ENCODE measurements around the gene SLC25A22.

The SLC25A22 gene

GRCh38 chr11:798093-798713, at the start of gene SLC25A22:
Gene SLC25A22, minus strand, starts transcription at chr11:798281. Its CDS starts 3,275 bp downstream, at chr11:795006.
- DNase-seq = peak; percentile 65 to 76 (median 74)

- DNase-seq = no peak
Observed at GRCh38 chr11:847876-848275, 49.8 kb upstream of the SLC25A22 start.

DNA sequence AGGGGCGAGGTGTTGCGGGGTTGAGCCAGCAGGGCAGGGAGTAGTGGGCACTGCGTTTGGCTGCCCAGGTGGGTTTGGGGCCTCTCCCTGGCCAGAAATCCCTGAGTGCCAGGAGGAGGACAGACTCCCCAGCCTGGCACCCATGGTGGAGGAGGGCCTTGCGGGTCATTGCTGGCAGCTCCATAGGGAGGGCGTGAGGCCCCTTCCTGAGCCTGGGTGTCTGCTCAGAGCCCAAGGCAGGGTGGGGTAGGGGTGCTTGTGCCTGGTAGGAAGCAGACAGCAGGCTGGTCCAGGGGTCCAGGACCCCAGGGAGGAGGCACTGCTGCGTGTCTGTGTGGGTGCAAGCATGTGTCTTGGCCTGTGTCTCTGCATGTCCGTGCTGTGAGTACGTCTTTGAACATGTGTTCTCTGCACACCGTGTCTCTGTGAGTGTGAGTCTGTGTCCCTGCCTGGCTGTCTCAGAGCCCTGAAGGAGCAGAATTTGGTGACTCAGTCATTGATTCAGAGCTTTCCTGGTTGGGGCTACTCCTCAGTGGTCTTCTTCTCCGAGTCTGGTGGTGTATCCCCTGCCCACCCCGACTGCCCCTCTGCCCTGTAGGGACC, 48.5 kb upstream of the SLC25A22 start:
- DNase-seq = no peak

- DNase-seq = no peak
Observed at GRCh38 chr11:845872-846495, 47.9 kb upstream of the SLC25A22 start.

- no peak for DNase-seq
Observed at GRCh38 chr11:844693-845644, 46.9 kb upstream of the SLC25A22 start.

- no peak for DNase-seq
Observed at GRCh38 chr11:843818-844692, 46.0 kb upstream of the SLC25A22 start.

DNA sequence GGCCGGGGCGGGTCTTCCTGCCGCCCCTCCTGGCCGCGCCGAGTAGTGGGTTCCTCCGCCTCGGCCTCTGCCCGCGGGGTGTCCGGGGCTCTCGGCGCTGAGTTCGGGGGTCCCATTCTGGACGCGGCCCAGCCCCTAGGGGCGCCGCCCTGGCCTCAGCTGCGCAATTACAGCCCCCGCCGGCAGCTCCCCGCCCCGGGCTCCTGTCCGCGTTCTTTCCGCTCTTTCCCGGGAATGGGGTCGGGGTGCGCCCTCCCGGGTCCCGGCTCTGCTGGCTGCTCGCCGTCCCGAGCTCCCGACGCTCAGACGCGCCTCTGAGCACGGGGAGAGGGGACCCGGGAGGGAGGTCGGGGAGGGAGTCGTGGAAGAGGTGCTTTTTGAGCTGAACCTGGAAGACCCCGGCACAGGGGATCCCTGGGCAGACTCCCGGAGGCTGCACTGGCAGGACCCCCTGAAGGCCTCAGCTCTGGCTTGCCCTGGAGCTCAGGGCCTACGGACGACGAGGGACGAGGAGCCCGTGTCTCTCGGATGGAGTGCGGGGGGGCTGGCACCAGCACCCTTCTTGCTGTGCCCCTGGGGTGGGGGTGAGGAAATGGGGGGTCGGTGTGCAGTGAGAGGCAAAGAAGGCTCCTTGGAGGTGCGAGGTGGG, 45.1 kb upstream of the SLC25A22 start:
- DNase-seq = no peak

GRCh38 chr11:842370-843002, 44.4 kb upstream of the SLC25A22 start, which contains the start of the genes POLR2L and TSPAN4:
Gene POLR2L, minus strand, starts transcription at chr11:842529. Its CDS starts 21 bp downstream, at chr11:842508.
Gene TSPAN4, plus strand, starts transcription at chr11:842852. Its CDS starts 7,453 bp downstream, at chr11:850305.
- peak; percentile 82 to 86 (median 82) for DNase-seq

GRCh38 chr11:841981-842369, 43.9 kb upstream of the SLC25A22 start:
- DNase-seq = no peak

- DNase-seq = no peak
Observed at GRCh38 chr11:839875-840617, 42.0 kb upstream of the SLC25A22 start.

GRCh38 chr11:839280-839623, 41.2 kb upstream of the SLC25A22 start:
- no peak for DNase-seq

- DNase-seq = no peak
Observed at GRCh38 chr11:838441-839279, 40.6 kb upstream of the SLC25A22 start.

GRCh38 chr11:837990-838307, 39.9 kb upstream of the SLC25A22 start:
- no peak for DNase-seq

DNA sequence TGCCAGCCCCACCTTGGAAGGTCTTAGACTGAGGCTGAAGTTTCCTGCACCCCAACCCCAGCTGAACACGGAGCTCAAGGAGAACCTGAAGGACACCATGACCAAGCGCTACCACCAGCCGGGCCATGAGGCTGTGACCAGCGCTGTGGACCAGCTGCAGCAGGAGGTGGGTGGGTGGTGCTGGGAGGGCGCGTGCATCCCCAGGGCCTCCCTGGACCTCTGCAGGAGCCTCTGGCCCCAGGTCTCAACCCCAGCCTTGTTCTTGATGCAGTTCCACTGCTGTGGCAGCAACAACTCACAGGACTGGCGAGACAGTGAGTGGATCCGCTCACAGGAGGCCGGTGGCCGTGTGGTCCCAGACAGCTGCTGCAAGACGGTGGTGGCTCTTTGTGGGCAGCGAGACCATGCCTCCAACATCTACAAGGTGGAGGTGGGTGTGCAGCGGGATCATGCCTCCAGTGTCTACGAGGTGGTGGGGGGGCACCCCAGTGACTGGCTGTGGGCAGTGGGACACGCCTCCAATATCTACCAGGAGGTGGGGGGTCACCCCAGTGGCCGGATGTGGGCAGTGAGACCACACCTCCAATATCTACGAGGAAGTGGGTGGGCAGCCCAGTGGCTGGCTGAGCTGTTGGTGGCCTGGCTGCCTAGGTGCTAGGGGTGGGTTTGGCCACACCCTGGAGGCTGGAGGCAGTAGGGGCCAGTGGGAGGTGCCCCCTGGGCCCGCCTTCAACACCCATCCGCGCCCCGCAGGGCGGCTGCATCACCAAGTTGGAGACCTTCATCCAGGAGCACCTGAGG, 39.3 kb upstream of the SLC25A22 start:
- no peak for DNase-seq

GRCh38 chr11:836700-837099, 38.6 kb upstream of the SLC25A22 start:
- no peak for DNase-seq

DNA sequence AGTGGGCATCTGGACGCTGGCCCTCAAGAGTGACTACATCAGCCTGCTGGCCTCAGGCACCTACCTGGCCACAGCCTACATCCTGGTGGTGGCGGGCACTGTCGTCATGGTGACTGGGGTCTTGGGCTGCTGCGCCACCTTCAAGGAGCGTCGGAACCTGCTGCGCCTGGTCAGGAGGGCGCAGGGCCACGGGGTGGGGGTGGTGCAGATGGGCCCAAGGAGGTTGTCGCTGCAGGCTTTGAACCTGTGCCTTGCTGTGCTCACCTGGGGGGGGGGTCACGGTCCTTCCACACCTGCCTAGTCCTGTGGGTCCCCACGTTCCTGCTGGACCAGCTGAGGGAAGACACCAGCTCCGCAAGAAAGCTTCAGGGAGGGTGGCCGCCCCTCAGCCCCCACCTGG, 38.2 kb upstream of the SLC25A22 start:
- DNase-seq = no peak

- DNase-seq = no peak
Observed at GRCh38 chr11:834371-835316, 36.6 kb upstream of the SLC25A22 start.
